Endothelial cell of hepatic sinusoid (primary cell): ENCODE data around the gene SETD4.

Experiments used
- in situ Hi-C: cut with HindIII; loops from 2 replicates; pipeline ENCODE4 v1.10.0; 2017; ENCODE audit warnings: low sequenced_read_pairs

Gene SETD4

DNA sequence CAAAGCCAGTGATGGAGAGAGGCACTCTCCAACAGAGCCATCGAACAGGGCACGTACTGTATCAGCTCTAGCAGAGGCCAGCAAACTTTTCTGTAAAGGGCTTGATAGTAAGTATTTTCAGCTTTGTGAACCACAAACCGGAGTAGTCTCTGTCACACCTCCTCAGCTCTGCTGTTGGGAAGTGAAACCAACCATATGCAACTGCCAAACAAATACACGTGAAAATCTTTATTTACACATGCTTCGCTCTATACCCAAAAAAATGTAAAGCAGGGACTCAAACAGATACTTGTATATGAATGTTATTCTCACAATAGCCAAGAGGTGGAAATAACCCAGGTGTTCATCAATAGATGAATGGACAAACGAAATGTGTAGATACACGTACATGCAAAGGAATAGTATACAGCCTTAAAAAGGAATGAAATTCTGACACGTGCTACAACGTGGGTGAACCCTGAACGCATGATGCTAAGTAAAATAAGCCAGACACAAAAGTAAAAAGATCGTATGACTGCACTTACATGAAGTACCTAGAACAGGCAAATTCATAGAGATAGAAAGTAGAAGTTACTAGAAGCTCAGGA is 39.0 kb downstream of the SETD4 start:
- in situ Hi-C loops = no loop called here

DNA sequence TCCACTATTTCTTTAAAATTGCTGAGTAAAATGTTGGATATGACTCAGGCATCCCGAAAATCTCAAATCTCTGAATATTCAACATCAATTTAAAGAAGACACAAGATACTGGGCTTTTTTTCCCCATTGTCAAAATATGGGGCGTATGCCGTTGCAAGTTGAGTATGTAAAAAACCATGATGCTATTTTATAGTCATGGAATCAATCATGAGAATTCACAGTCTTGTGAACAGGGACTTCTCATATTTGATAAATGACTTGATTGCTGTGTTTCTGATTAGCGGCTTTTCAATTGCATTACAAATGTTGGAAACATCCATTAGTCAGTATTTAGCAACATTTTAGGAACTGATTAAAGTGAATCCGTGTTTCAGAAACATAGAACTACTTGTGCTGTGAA is 45.3 kb downstream of the SETD4 start:
- in situ Hi-C loops = no loop called here

DNA sequence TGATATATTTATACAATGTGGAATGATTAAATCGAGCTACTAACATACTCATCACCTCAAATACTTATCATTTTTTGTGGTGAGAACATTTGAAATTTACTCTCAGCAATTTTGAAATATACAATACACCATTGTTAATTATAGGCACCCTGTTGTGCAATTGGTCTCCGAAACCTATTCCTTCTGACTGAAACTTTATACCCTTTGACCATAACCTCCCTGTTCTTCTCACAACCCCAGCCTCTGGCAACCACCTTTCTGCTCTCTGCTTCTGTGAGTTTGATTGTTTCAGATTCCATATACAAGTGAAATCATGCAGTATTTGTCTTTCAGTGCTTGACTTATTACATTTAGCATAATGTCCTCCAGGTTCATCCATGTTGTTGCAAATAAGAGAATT is 49.5 kb downstream of the SETD4 start:
- in situ Hi-C loops = no loop called here

DNA sequence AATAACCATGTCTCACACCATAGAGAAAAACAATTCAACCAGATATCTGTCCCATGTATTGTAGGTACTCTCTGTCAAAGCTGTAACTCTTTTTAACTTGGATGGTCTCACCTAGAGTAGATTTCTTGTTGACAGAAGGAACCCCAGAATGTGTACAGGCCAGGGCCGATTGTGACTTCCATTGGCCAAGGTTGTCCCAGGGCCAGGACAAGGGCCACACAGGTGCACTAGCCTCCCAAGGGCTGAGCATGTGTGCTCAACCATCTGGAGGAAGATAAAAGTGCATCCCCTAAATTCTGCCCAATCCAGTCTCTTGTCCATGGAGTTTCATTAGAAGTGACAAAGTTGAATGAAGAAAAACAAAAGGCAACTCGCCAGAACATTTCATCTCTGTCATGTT is 51.8 kb downstream of the SETD4 start:
- in situ Hi-C loops = no loop called here

DNA sequence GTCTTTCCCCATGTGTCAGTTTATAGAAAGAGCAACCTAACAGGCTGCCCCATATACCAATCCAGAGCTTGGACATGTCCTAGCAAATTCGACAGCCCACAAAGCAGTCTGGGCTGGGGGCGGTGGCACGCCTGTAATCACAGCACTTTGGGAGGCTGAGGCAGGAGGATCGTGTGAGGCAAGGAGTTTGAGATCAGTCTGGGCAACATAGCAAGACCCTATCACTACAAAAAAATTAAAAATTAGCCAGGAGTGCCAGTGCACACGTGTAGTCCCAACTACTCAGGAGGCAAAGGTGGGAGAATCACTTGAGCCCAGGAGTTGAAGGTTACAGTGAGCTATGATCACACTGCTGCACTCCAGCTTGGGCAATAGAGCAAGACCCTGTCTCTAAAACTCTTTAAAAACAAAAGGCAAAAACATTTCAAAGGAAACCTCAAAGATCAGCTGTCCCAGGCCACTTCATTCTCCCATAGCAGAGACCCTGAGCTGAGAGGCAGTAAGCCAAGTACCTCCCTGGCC is 54.4 kb downstream of the SETD4 start:
- in situ Hi-C loops = no loop called here

DNA sequence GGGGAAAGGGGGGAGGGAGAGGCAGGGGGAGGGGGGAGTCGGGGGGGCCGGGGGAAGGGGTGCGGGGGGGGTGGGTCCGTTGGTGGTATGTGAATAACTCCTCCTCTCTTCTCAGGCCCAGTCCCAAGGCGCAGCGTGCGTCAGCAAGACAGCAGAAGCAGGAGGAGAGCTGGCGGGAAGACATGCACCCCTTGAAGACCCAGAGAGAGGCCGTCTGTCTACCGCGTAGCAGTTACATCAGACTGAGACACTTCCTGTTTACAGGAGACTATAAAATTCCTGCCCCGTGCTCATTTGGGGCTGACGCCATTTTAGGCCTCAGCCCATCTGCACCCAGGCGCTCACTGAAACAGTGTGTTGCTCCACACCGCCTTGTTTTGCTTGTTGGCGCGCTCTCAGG is 55.3 kb downstream of the SETD4 start:
- in situ Hi-C loops = no loop called here

DNA sequence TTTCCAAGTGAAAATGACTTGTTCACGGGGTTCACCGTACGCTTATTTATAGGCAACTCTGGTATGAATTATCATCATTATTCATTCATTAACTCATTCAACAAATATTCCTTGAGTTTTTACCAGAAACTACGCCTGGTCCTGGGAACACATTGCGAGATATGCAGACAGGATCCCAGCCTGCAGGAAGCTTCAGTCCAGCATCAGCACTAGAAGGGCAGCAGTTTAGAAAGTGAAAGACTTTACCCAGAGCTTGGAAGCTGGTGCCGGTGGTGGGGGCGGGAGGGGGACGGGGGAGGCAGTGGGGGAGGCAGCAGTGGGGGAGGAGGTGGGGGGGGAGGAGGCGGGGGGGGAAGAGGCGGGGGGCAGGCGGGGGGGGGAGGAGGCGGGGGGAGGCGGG is 55.9 kb downstream of the SETD4 start:
- in situ Hi-C loops = no loop called here

DNA sequence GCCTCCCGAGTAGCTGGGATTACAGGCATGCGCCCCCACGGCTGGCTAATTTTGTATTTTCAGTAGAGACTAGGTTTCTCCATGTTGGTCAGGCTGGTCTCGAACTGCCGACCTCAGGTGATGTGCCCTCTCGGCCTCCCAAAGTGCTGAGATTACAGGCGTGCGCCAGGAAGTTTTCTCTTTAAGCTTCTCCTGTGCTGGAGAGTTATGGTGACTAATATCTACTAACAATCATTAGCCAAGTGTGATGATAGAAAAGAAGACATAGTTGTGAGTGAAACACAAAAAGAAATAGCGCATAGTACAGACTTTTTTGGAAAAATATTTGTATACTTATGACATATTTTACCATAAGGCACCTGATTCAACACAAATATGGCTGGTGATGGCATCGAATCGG is 56.5 kb downstream of the SETD4 start:
- in situ Hi-C loops = no loop called here

DNA sequence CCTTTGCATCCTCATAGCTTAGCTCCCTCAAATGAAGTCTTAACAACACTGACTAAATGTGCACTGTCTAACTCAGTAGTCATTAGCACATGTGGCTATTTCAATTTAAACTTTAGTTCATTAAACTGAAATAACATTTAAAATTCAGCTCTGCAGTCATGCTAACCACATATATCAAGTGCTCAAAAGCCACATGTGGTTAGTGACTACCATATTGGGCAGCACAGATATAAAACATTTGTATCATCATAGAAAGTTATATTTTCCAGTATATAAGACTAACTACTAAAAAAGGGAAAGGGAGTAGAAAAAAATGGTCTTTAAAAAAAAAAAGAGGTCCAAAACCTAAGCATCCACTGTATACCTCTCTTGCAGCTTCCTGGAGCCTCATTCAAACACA is 64.1 kb downstream of the SETD4 start:
- in situ Hi-C loops = no loop called here

DNA sequence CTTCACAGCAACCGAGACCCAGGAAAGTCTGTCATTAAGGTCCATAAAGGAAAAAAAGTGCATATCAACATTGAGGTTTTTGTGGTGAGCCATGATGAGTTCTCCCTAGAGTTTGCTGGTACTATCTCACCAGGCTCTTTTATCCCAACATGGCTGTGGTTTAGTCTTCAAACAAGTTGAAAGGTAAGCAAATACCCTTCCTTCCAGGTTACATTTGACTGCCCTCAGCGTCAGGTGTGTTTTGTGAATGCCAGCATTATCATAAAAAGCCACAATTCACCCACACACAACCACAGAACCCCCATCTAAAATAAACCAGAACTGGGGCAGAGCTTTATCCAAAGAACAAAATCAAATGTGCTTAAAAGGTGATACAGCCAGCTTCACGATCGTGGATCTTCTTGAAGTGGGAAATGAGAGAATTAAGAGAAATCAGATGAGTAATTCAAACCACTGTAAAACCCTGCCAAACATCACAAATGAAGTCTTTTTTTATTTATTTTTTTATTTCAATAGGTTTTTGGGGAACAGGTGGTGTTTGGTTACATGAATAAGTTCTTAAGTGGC is 64.7 kb downstream of the SETD4 start:
- in situ Hi-C loops = no loop called here

DNA sequence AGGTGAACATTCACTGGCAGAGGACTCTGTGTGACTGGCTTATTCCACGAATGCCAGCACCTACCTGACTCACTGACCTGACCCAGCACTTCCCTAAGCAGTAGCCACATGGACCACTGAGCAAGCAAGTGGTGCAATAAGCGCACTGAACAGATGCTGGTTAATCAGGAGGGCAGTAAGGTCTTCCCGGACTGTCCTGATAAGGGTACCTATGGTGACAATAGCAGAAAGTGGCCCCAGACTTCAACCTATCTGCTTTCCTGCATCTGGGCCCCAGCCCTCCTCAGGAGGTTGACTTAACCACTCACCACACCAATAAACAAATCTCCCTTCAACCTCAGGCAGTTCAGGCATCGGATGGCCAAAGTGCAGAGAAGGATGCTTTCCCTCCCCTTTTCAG is 65.7 kb downstream of the SETD4 start:
- in situ Hi-C loops = no loop called here

DNA sequence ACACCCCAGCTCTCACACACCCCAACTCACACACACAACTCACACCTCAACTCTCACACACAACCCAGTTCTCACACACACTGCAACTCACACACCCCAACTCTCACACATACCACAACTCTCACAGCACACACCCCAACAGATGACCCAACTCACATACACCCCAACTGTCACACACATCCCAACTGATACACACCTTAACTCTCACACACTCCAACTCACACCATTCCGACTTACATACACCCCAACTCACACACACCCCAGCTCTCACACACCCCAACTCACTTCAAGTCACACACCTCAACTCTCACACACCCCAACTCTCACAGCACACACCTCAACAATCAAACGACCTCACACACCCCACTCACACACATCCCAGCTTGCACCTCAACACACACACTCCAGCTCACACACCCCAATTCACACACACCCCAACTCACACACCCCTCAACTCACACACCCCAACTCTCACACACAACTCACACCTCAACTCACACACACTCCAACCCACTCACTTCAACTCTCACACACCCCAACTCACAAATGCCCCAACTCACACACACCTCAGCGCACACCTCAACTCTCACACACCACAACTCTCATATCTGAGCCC is 66.3 kb downstream of the SETD4 start:
- in situ Hi-C loops = no loop called here

DNA sequence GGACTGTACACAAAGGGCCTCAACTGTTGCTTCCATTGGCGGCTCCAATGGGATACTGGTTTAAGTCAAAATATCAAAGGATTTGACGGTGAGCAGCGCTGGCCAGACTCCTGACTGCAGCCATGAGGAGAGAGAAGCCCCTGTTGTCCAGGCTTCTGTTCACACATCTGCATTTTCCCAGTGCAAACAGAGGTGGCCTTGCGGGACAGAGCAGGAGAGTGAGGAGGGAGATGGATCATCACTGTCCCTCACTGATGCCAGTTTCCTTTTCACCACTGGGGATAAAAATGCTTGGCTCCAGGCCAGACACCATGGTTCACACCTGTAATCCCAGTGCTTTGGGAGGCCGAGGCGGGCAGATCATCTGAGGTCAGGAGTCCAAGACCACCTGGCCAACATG is 69.2 kb downstream of the SETD4 start:
- in situ Hi-C loops = no loop called here

DNA sequence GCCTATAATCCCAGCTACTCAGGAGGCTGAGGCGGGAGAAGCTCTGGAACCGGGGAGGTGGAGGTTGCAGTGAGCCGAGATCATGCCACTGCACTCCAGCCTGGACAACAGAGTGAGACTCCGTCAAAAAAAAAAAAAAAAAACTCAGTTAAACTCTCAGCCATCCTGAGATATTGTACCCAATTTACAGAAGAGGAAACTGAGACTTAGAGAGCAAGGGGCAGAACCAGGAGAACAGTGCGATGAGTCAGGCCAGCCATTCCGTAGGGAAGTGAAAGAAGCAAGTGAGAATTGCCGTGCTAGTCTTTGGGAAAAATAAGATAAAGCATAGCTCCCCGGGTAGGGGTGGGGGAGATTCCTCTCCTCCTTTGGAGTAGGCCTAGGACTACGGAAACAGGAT is 69.7 kb downstream of the SETD4 start:
- in situ Hi-C loops = no loop called here

DNA sequence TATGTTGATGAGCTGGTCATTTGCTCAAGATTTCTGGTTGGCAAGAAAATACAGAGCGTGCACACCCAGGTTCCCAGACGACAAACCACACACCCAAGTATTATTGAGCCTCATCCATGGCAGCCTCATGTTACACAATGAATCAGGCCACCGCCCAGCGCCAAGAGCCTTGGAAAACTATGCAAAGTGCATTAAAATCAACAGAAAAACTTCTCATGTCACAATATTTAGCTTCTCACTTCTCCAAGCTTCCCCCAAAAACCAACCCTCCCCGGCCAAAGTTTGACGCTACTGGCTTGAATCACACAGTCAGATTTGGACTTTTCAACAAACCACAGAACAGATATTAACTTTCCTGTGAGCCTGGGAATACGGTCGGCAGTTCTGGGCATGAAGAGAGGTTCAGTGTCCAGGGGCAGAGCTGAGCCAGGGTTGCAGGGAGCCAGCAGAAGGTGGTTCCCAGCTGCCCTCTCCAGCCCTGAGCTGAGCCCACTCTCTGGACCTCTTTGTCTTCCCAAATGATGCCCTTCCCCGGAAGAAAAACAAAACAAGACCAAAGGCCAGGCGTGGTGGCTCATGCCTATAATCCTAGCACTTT is 71.1 kb downstream of the SETD4 start:
- in situ Hi-C loops = no loop called here

DNA sequence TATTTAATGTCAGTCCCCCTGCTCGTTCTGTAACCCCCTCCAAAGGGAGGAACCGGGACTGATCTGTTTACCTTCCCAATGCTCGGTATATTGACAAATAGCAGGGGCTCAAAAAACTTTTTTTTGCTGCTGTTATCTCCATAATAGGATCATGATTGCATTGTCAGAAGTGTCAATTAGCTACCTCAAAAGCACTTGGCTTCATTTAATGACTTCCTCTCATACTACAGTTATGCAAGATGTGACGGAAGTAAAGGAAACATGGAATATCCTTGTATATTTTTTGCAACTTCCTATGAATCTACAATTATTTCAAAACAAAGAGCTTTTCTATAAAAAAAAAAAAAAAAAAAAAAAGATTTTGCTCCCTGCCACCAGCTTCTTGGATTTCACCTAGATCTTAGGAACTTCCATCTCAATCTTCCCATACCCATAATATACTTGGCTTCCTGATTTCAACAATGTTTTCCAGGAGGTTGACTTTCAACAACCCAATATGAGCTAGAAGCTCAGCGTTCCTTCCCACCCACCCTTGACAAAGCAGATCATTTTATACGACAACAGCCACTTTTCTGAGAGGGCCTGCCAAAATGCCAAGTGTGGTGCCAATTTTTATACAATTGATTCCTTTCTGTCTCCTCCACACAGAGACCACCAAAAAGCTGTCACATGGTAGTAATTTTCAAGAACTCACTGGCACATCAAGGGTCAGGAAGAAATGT is 71.7 kb downstream of the SETD4 start:
- in situ Hi-C loops = no loop called here

DNA sequence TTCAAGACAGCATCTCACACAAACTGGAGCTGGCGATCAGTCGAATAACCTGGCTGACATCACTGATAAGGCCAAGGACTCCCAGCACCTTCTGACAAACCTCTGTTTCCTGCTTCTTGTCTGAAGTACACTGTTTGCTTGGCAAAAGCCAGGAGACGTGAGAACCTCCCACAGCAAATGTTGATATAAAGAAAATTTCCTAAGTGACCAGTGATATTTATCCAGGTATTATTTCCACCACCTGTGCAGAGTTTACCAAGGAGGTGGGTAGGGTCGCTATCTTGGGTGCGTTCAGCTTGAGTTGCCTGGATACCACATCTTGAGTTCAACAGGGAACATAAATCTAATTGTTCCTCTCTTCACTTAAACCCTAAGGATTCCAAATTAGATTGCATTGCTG is 72.9 kb downstream of the SETD4 start:
- in situ Hi-C loops = no loop called here

DNA sequence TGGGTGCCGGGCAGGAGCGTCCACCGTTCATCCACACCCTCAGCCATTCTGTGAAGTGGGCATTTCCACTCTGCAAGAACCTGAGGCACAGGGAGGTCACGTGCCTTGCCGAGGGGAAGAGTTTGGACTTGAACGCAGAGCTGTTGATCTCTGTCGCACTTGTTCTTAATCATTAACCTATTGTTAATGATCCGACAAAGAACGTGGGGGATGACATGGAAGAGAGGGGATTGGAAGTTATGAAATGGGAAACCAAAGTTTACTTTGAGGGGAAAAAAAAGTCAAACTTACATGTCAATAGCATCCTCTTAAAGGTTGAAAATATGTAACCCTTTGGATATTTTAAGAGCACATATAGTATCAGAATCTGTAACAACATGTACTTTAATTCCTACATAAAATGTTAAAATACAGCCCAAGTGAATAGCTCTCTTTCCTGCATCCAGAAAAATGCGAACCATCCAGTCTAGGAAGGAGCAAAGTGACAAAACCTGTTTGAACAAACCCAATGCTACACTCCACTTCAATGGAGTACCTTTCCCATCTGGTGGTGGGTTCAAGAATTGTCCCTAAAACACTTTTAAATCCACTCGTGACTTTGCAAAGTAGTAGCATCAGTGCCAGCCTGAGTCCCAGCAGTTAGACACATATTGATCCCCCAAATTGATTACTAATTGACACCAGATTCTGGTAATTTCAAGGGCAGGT is 75.5 kb downstream of the SETD4 start:
- in situ Hi-C loops = no loop called here
